A673 (cell line): Measurements from ENCODE around the gene CDC6. TPM values are rescaled to one million over a fixed set of nuclear protein-coding genes. Genes with fewer than 3 reads are reported as not detected.
"Not testable (repeated sequence)": the region's sequence is repeated elsewhere in the genome, so short reads cannot be mapped to it uniquely, and the experiment has no call there.

Experiments used
- BruUV-seq: library from RNA; stranded (reverse); fragments of 400-500 nt; replicated peaks from 2 replicates; lab custom pipeline; 2021; lab: Mats Ljungman, UMichigan
- CTCF ChIA-PET: fragments of 300-600 bp; sonication (Branson Sonifier 250); formaldehyde crosslinking; loops from one replicate; lab custom pipeline; 2022; ENCODE audit warnings: antibody characterized with exemption; lab: Charles Lee
- POLR2A ChIA-PET: fragments of 300-600 bp; sonication (Branson Sonifier 250); formaldehyde crosslinking; loops from one replicate; lab custom pipeline; 2022; ENCODE audit warnings: antibody characterized with exemption; ENCODE audit not compliant: low non-redundant PET; lab: Charles Lee
- DNase-seq: peaks from one replicate; pipeline ENCODE4 v3.0.0-alpha.2; 2015; ENCODE audit warnings: low spot score
- H3K27ac ChIP-seq: fragments of 200-600 bp; sonication (generic); 2 replicates; pipeline ENCODE4 v1.5.1; 2016; ENCODE audit warnings: mixed run types, low read depth, mild to moderate bottlenecking, mixed read lengths, antibody characterized with exemption, low read length; ENCODE audit not compliant: poor library complexity, severe bottlenecking
- H3K27me3 ChIP-seq: fragments of 200-600 bp; sonication (generic); replicated peaks from 2 replicates; pipeline ENCODE4 v1.6.1; 2017; ENCODE audit warnings: mixed run types, low read depth, mild to moderate bottlenecking, mixed read lengths, antibody characterized with exemption, low read length; ENCODE audit not compliant: insufficient read depth, poor library complexity
- H3K36me3 ChIP-seq: fragments of 200-600 bp; sonication (generic); 2 replicates; pipeline ENCODE4 v1.6.1; 2016; ENCODE audit warnings: mixed run types, mild to moderate bottlenecking, mixed read lengths, antibody characterized with exemption, low read length; ENCODE audit not compliant: insufficient read depth, poor library complexity, severe bottlenecking
- H3K4me1 ChIP-seq: fragments of 200-600 bp; sonication (generic); 2 replicates; pipeline ENCODE4 v1.6.1; 2017; ENCODE audit warnings: mixed run types, mild to moderate bottlenecking, mixed read lengths, antibody characterized with exemption, low read length; ENCODE audit not compliant: insufficient read depth, poor library complexity, severe bottlenecking
- H3K4me3 ChIP-seq: fragments of 200-600 bp; sonication (generic); 2 replicates; pipeline ENCODE4 v1.5.1; 2016; ENCODE audit warnings: low read depth, mixed run types, mild to moderate bottlenecking, mixed read lengths, low read length; ENCODE audit not compliant: poor library complexity, severe bottlenecking
- H3K9me3 ChIP-seq: fragments of 200-600 bp; sonication (generic); 2 replicates; pipeline ENCODE4 v1.6.1; 2016; ENCODE audit warnings: mixed run types, low read depth, mild to moderate bottlenecking, mixed read lengths, antibody characterized with exemption, low read length; ENCODE audit not compliant: poor library complexity, severe bottlenecking
- EZH2 ChIP-seq: fragments of 200-600 bp; sonication (generic); IDR thresholded peaks from 2 replicates; pipeline ENCODE4 v1.6.1; 2017; ENCODE audit warnings: borderline replicate concordance, low read depth, mild to moderate bottlenecking, mixed read lengths, antibody characterized with exemption, low read length; ENCODE audit not compliant: poor library complexity, severe bottlenecking
- intact Hi-C: fragments of 100-400 bp; cut with micrococcal nuclease; formaldehyde crosslinking; loops from one replicate; pipeline ENCODE4 v1.10.0; 2022; ENCODE audit not compliant: unreplicated experiment
- total RNA-seq: library from RNA; stranded (reverse); gene quantifications from 2 replicates; pipeline ENCODE4 v1.2.3, GENCODE V29; 2021
- TF ChIP-seq, protein P1 (sequence below): fragments of 300-800, 200-600 bp; sonication (generic); conservative IDR thresholded peaks from 2 replicates; pipeline ENCODE4 v1.5.1; 2017; ENCODE audit warnings: low read depth, mild to moderate bottlenecking, antibody characterized with exemption, low read length, moderate library complexity, mixed read lengths

Gene CDC6
- total RNA-seq, 1 experiment from 2014 or later = 85.7 TPM

DNA sequence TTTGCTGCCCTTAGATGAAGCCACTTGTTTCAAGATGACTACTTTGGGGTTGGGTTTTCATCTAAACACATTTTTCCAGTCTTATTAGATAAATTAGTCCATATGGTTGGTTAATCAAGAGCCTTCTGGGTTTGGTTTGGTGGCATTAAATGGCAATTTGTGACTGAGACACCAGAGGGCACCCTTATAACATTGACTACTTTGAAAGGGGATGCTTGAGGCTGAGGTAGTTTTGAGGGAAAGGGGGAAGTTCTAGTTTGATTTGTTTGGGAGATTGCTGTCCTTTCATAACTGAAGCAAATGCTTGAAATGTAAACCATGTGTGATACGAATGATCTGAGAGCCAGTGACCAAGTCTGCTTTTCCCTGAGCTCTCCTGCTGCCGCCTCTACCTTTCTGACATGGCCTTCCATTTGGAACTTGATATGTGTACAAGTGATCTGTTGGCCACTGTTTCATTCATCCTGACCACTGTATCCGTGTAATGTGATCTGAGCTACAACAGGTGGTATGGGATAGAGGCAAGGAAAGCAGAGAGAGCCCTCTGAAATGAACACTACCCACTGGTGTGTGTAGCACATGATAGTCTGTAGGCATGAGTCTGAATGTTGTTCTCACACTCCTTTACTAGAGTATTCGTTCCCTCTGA, 15.5 kb downstream of the CDC6 start:
- Histone ChIP-seq H3K27me3 (no peaks in the 10 kb centered on the region), H3K27ac (no peak overlapping the region), H3K36me3 (peaks cover 24% of the 10 kb centered on the region), H3K4me1 (peaks cover 35% of the 10 kb centered on the region), H3K9me3 (no peaks in the 10 kb centered on the region), H3K4me3 (no peak overlapping the region)
- intact Hi-C loops = loop anchor here (1.0 to 10.0 kb wide), 2 partner anchors 52 to 112 kb away; partner anchors contain the start of gene TOP2A
- ChIA-PET POLR2A (interaction anchor here (0.6 kb wide), 1 partner anchor 83 kb away, joined by 3 read pairs; no protein-coding TSS in a partner anchor), CTCF (interaction anchor here (0.6 to 4.0 kb wide), 3 partner anchors 27 to 330 kb away, joined by 3 to 16 read pairs (median 12); no protein-coding TSS in a partner anchor)
- TF ChIP-seq, protein P1, sequence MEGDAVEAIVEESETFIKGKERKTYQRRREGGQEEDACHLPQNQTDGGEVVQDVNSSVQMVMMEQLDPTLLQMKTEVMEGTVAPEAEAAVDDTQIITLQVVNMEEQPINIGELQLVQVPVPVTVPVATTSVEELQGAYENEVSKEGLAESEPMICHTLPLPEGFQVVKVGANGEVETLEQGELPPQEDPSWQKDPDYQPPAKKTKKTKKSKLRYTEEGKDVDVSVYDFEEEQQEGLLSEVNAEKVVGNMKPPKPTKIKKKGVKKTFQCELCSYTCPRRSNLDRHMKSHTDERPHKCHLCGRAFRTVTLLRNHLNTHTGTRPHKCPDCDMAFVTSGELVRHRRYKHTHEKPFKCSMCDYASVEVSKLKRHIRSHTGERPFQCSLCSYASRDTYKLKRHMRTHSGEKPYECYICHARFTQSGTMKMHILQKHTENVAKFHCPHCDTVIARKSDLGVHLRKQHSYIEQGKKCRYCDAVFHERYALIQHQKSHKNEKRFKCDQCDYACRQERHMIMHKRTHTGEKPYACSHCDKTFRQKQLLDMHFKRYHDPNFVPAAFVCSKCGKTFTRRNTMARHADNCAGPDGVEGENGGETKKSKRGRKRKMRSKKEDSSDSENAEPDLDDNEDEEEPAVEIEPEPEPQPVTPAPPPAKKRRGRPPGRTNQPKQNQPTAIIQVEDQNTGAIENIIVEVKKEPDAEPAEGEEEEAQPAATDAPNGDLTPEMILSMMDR = peak; percentile 69
- no peak for TF ChIP-seq EZH2
- peak; percentile 67 for DNase-seq
- no TSS peak for BruUV-seq

DNA sequence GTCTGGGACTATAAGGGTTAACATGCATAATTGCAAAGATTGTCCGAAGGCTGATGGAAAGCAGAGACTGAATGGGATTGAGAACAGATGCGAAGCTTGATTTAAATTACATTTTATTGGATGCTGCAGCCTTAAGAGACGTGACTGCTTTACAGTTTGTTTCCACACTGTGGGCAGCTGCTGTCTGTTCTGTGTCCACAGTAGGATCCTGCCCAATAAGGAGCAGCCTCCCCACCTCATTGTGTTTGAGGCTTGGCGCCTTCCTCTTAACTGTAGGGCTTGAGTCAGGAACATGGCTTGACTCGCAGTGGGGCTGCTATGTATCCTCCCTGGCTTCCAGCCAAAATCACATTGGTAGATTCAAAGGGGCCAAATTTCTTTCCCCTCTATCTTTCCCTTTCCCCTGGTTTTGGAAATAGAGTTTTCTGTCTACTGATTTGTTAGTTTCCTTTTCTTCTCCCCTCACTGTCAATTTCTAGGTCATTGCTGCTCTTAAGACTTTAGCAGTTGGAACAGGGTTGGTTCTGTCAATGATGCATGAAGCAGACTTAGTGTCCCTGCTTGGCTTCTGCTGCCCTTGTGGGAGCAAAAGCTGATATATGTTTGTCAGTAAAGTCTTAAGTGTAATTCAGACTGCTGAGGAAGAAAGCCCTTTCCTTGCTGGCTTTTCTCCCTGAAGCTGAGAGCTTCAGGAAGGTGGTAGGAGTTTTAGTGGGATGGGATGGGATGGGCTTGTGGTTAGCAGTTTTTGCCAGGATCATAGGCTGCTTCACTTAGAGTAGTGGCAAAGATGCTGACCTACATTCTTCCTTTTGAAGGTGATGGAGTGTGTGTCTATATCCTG, 16.3 kb downstream of the CDC6 start:
- Histone ChIP-seq H3K9me3 (no peaks in the 10 kb centered on the region), H3K4me3 (no peak overlapping the region), H3K4me1 (peaks cover 43% of the 10 kb centered on the region), H3K36me3 (peaks cover 21% of the 10 kb centered on the region), H3K27me3 (no peaks in the 10 kb centered on the region), H3K27ac (peak overlapping the region; percentile 23)
- BruUV-seq = no TSS peak
- ChIA-PET POLR2A (no interaction called here), CTCF (interaction anchor here (0.6 to 4.0 kb wide), 3 partner anchors 27 to 229 kb away, joined by 5 to 16 read pairs (median 12); no protein-coding TSS in a partner anchor)
- DNase-seq = no peak
- intact Hi-C loops = loop anchor here (1.0 to 10.0 kb wide), 2 partner anchors 51 to 111 kb away; partner anchors contain the start of gene TOP2A
- no peak for TF ChIP-seq EZH2
- TF ChIP-seq, protein P1 = no peak

DNA sequence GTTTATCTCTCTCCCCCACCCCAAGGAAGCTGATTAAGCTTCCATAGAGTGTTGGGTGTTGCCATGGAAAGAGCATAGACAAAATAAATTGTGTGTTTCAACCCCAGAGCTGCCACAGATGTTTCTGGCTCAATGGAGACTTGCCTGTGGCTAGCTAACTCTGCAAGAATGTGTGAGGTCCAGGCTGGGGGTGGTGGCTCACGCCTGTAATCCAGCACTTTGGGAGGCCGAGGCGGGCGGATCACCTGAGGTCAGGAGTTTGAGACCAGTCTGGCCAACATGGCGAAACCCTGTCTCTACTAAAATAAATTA, 16.8 kb downstream of the CDC6 start:
- intact Hi-C loops = loop anchor here (10.0 kb wide), 1 partner anchor 110 kb away; the partner anchor contains the start of gene TOP2A
- POLR2A ChIA-PET = not testable (repeated sequence)
- CTCF ChIA-PET = interaction anchor here (1.0 to 4.0 kb wide), 2 partner anchors 50 to 229 kb away, joined by 5 to 16 read pairs; no protein-coding TSS in a partner anchor

DNA sequence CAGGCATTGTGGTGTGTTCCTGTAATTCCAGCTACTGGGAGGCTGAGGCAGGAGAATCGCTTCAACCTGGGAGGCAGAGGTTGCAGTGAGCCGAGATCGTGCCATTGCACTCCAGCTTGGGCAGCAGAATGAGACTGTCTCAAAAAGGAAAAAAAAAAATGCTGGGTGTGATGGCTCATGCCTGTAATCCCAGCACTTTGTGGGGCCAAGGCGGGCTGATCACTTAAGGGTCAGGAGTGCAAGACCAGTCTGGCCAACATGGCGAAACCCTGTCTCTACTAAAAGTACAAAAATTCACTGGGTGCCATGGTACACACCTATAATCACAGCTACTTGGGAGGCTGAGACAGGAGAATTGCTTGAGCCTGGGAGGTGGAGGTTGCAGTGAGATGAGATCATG, 17.2 kb downstream of the CDC6 start:
- DNase-seq, H3K27ac ChIP-seq, BruUV-seq, H3K4me3 ChIP-seq, H3K27me3 ChIP-seq, H3K9me3 ChIP-seq, POLR2A ChIA-PET: not testable (repeated sequence)
- H3K36me3 ChIP-seq = peaks cover 18% of the 10 kb centered on the region
- peaks cover 51% of the 10 kb centered on the region for H3K4me1 ChIP-seq
- intact Hi-C loops = loop anchor here (10.0 kb wide), 1 partner anchor 110 kb away; the partner anchor contains the start of gene TOP2A
- CTCF ChIA-PET = interaction anchor here (1.0 to 4.0 kb wide), 2 partner anchors 49 to 228 kb away, joined by 5 to 16 read pairs; no protein-coding TSS in a partner anchor

More for the DNA sequence above, 16.8 kb downstream of the CDC6 start:
- Histone ChIP-seq H3K27ac (peak overlapping the region; percentile 23), H3K36me3 (peaks cover 21% of the 10 kb centered on the region), H3K4me1 (peaks cover 47% of the 10 kb centered on the region)
- H3K27me3 ChIP-seq, BruUV-seq, H3K9me3 ChIP-seq, DNase-seq, H3K4me3 ChIP-seq: not testable (repeated sequence)
